ENCODE measurements around the gene PGGHG.

DNA sequence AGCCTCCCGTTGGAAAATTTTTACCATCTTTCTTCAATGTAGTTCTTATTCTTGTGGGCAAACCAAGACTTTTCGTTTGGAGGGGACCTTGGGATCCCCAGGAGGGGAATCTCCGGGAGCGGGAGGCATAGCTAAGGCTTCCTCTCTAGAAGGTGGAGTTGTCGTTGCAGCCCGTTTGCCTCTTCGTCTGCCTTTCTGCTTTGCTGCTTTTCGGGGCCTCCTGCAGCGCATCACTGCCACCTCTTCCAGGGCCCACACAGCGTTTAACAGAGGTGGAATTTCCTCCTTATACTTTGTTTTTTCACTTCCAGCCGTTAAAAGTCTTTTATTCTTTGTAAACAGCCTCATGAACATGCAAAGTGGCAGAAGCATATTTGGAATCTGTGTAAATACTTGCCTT lies 35.2 kb downstream of the PGGHG start:
- TF ChIP-seq CTCF (optimal IDR thresholded peaks at IDR 0.05 in 1 of 3, IDR thresholded peaks at IDR 0.05 in 1 of 3, conservative IDR thresholded peaks at IDR 0.05 in 1 of 3; ENCODE audit: extremely low read depth in 1 of 3, insufficient read depth in 2 of 3, low read length in 3 of 3) (no peak), EZH2 (IDR thresholded peaks at IDR 0.05; ENCODE audit: low read length) (no peak)

Measured in keratinocyte (primary cell).